Effector CD8-positive, alpha-beta T cell (primary cell): ENCODE data around the gene DLG2.
"Not testable (repeated sequence)": the region's sequence is repeated elsewhere in the genome, so short reads cannot be mapped to it uniquely, and the experiment has no call there.

Experiments
- DNase-seq: peaks from one replicate; lab custom pipeline; 2025; lab: John Stamatoyannopoulos, UW

Gene DLG2

DNA sequence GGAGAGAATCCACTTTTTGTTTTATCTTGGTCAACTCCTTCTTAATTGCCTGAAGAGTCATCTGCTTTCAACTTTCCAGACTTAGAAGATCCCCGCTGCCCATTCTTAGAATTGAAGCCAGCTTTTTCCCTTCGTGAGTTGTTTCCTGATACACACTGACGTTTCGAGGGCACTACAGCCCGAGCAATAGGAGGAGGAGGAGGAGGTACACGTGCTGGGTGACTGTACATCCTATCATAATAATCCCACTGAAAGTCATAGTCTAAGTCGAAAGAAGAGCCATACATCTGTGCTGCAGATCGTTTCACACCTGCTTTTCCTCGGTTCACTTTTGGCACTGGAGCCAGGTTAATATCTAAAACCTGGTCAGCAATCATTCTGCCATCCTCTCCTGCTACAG, 606.1 kb downstream of the DLG2 start:
- no peak for DNase-seq

DNA sequence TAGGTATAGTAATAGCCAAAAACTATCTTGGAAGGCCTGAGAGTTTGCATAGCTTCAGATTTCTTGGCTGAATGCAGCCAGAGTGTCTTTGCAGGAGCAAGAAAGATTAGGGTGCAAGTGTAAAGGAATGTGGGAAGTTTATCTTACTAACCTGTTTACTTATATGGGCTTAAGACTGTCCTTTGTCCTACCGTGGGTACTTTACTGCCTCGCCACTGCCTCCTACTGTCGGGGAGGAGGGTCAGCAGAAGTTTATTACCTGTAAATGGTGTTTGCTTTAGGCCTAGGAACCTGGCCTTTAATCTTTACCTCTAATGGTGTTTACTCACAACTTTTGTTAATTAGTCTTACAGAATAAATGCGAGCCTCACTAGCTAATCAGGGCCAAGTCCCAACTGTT, 633.8 kb downstream of the DLG2 start:
- DNase-seq: no peak

DNA sequence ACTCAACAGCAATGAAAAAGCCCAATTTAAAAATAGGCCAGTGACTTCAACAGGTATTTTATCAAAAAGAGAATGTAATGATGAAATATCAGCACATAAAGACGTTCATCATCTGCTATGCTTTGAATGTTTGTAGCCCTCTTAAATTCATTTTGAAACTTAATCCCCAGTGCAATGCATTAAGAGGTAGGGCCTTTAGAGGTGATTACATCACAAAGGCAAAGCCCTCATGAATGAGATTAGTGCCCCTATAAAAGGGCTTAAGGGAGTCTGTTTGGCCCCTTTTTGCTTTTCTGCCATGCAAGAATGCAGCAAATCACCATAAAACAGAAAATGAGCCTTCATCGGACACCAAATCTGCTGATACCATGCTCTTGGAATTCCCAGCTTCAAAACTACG, 637.0 kb downstream of the DLG2 start:
- no peak for DNase-seq

DNA sequence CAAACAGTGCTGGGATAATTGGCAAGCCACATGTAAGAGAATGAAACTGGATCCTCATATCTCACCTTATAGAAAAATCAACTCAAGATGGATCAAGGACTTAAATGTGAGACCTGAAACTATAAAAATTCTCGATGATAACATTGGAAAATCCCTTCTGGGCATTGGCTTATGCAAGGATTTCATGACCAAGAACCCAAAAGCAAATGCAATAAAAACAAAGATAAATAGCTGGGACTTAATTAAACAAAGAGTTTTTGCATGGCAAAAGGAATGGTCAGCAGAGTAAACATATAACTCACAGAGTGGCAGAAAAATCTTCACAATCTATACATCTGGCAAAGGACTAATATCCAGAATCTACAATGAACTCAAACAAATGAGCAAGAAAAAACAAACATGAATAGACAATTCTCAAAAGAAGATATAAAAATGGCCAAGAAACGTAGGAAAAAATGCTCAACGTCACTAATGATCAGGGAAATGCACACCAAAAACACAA, 639.4 kb downstream of the DLG2 start:
- not testable (repeated sequence) for DNase-seq

- no peak for DNase-seq
Observed at GRCh38 chr11:84981301-84981700, 645.8 kb downstream of the DLG2 start.

DNA sequence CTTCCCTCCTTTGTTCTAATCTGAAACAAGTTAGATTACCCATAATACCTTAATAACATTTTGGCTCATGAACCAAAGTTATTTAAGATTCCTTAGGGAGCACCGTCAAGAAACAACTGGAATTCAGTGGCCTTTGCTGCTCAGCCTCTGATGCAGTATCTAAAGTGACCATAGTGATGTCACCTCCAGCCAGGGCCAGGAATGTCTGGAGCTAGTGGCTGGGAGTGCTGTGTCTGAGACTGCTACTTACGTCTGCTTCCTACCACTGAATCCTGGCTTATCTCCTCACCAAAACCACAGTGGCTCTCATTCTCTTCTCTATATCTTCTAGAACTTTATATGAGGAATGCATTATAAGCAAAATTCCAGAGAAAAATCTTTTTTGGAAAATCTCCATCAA, 658.0 kb downstream of the DLG2 start:
- no peak for DNase-seq

DNA sequence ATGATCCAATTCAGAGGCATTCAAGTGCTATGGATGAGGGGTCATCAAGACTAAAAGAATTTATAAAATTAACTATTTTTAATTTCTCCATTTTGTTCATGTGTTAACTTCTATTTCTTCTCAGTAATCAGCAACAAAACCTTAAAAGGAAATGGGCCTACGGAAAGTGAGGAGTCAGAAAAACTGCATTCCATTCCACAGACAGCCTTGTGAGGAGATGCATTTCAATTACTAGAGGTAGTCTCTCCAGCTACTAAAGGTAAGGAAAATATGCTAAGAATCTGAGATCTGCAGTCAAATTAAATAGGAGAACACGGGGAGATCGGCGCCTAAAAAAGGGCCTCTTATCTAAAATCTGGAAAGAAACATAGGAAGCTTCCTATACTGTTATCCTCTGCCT, 661.7 kb downstream of the DLG2 start:
- DNase-seq: no peak

- no peak for DNase-seq
Observed at GRCh38 chr11:84963240-84963639, 663.9 kb downstream of the DLG2 start.

DNA sequence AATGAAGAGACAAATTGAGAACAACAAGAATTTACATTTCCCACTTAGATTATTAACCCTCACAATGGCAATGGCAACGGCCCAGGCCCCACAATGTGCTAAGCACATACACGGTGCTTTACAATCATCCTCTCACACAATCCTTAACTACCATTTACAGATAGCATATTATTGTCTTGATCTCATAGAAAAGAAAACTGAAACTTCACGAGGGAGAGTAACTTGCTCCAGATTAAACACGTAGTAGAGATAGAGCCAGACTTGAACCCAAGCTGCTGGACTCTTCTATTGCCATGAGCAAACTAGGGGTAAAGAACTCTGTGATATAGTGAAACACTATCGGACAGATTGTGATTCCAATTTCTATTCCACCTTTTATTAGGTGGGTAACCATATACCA, 665.1 kb downstream of the DLG2 start:
- no peak for DNase-seq

- no peak for DNase-seq
Observed at GRCh38 chr11:84958295-84958694, 668.8 kb downstream of the DLG2 start.

GRCh38 chr11:84950569-84951270, 676.4 kb downstream of the DLG2 start:
- DNase-seq: no peak

DNA sequence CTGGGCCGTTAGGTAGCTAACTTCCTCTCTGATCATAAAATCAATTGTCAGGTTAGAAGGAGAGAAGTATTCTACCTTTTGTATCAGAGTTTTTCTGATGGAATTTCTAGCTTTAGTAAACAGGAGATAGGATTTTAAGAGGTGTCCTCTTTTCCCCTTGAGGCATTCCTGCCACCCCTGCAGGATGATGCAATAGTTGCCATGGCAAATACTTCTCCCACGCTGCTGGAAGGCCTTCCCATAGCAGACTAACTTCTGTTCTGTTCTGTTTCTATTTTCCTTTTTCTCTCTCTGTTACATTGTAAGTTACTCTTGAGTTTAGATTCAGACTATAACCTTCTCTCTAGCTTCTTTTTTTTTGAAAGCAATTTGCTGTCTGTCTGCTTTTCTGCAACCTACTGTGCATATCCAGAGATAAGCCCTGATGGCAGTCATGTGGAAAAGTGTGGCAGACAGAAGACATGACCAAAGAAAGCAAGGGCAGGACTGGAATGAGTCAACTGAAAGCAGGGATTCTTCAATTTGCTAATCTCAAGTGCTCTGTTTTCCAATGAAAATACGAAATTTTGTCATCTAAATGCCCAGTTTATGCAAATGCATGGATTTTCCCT, 679.1 kb downstream of the DLG2 start:
- DNase-seq: no peak

DNA sequence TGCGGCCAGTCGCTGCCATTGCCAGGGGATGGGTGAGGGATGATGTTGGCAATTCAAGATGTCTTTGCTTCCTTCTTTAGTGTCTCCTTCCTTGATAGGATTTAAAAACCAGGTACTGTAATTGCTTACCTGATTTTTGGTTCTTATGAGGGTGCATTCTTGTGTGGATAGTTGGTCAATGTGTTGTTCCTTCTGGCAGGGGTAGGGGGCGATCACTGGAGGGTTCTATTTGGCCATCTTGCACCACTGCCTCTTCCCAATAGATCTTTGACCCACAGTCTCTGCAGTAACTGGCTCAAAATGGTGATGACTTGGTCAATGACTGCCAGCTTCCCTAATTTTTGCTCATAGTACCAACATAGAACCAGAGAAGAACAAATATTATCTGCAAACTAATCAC, 680.1 kb downstream of the DLG2 start:
- DNase-seq: no peak

GRCh38 chr11:84930863-84931262, 696.3 kb downstream of the DLG2 start:
- DNase-seq: no peak

- DNase-seq: no peak
Observed at GRCh38 chr11:84929738-84930137, 697.4 kb downstream of the DLG2 start.

GRCh38 chr11:84924154-84924692, 702.9 kb downstream of the DLG2 start:
- no peak for DNase-seq

DNA sequence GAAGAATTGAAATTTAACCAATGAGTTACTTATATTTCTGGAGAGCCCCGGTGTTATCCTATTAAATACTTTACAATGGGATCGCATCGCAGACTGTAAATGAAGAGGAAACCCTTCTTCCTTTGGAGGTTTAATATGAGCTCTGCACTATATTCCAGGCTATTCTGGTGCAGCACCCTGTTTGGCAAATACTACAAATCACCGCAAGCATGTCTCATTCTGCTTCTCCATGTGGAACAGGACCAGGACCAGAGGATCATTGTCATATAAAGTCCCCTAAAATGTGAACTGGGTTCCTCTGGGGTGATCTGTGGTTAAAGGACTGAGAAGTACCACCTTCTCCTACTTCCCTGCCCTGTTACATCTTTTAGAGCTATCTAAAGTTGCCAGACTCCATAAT, 703.7 kb downstream of the DLG2 start:
- DNase-seq: no peak

DNA sequence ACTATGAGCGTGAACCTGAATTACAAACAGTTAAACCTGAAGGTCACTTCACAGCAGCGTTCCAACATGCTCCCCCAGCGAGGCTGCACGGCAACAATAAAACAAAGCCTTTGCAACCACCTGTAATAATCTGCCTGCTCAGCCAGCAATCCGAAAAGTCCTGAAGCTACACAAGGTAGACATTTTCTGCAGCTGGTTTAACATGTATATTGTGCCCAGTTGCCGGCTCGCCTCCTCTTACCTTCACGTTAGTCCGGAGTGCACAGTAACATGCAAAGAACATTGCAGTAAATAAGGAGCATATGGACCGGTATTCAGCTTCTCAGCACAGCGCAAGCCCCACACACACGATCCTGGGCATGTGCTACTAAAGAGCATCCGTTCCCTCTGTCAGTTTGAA, 704.3 kb downstream of the DLG2 start:
- no peak for DNase-seq

DNA sequence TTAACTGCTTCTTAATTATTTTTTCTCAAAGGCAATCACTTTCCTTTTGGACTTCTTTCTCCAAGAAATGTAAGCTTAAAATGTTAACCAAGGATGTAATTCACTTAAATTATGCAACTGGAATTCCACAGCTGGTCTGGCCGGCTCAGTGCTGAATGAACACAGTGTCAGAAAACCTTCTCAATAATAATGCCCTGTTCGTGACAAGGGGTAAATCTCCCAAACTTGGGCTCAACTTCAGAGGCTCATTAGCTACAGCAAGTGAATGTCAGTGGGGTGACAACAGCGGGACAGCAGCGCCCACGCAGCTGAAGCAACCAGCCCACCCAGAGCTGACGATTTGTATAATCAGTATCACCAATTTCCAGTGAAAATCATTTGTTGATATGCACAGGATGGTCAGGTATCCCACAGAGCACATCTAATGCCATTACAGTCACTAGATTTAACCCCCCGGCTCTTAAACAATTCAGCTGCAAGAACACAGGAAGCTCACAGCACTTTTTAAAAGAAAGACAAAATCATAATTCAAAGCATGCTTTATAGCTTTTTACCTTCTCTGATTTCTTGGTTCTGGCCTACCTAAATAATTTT, 704.8 kb downstream of the DLG2 start:
- no peak for DNase-seq

DNA sequence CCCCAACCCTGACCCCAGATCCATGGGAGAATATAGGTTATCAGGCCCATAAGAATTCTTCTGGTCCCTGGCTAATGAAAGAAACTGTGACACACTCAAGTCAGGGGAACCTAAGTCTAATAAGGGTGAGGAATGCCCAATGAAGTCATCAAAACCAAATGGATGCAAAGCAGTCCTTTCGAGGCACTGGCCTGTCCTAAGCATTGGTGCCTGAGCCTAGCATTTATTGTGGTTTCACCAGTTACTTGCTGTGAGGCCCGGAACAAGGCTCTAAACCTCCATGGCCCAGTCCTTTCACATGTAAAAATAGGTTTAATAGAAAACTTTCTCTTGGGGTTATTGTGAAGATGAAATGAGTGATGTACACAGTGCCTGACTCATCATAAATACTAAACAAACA, 712.6 kb downstream of the DLG2 start:
- no peak for DNase-seq

DNA sequence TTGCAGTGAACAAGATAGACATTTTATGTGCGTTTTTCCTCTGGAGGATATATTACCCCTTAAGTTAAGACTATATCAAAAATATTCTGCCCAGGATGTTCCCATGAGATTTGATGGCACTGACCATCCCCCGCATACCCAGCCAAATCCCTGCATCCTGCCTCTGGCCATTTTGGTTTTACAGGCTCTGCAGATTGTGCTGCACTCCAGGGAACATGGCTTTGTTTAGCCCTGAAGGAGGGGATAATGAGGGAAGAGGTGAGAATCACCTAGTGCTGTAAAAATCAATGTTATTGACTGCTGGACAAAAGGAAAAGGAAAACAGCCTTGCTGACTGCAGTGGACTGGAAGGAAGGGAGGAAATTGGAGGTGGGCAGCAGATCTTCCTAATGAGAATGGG, 717.4 kb downstream of the DLG2 start:
- no peak for DNase-seq

- DNase-seq: no peak
Observed at GRCh38 chr11:84906995-84907394, 720.1 kb downstream of the DLG2 start.

GRCh38 chr11:84905411-84905810, 721.7 kb downstream of the DLG2 start:
- no peak for DNase-seq
